ENCODE data around the gene KRT6C.

KRT6C gene

GRCh38 chr12:52477651-52478050 is 4.0 kb upstream of the KRT6C start:
- TF ChIP-seq USF1 (IDR thresholded peaks at IDR 0.05) (no peak), MAX (IDR thresholded peaks at IDR 0.05) (no peak), TEAD4 (IDR thresholded peaks at IDR 0.05) (no peak), EP300 (IDR thresholded peaks at IDR 0.05; ENCODE audit: borderline replicate concordance) (no peak), FOXM1 (IDR thresholded peaks at IDR 0.05; ENCODE audit: borderline replicate concordance, low read depth) (no peak), ZBTB7A (IDR thresholded peaks at IDR 0.05; ENCODE audit: low read depth) (no peak), YY1 (IDR thresholded peaks at IDR 0.05; ENCODE audit: low read depth) (no peak), TCF12 (IDR thresholded peaks at IDR 0.05; ENCODE audit: low read depth) (no peak), EGR1 (IDR thresholded peaks at IDR 0.05) (no peak), NFIC (IDR thresholded peaks at IDR 0.05) (no peak), CEBPB (IDR thresholded peaks at IDR 0.05) (no peak), REST (IDR thresholded peaks at IDR 0.05; ENCODE audit: low read depth) (no peak), RAD21 (IDR thresholded peaks at IDR 0.05; ENCODE audit: low read depth) (no peak)

- no peak for TF ChIP-seq USF1 (IDR thresholded peaks at IDR 0.05)
- TF ChIP-seq EGR1 (IDR thresholded peaks at IDR 0.05), result no peak
- no peak for TF ChIP-seq ZBTB7A (IDR thresholded peaks at IDR 0.05; ENCODE audit: low read depth)
- TF ChIP-seq CREB1 (IDR thresholded peaks at IDR 0.05; ENCODE audit: low read depth), result no peak
- no peak for TF ChIP-seq FOXM1 (IDR thresholded peaks at IDR 0.05; ENCODE audit: borderline replicate concordance, low read depth)
- TF ChIP-seq MAX (IDR thresholded peaks at IDR 0.05), result no peak
- TF ChIP-seq TCF12 (IDR thresholded peaks at IDR 0.05; ENCODE audit: low read depth), result no peak
- no peak for TF ChIP-seq NFIC (IDR thresholded peaks at IDR 0.05)
- TF ChIP-seq TAF1 (IDR thresholded peaks at IDR 0.05; ENCODE audit: low read depth), result no peak
- no peak for TF ChIP-seq RAD21 (IDR thresholded peaks at IDR 0.05; ENCODE audit: low read depth)
- no peak for TF ChIP-seq TEAD4 (IDR thresholded peaks at IDR 0.05)
- TF ChIP-seq EP300 (IDR thresholded peaks at IDR 0.05; ENCODE audit: borderline replicate concordance), result no peak
- TF ChIP-seq REST (IDR thresholded peaks at IDR 0.05; ENCODE audit: low read depth), result no peak
- TF ChIP-seq YY1 (IDR thresholded peaks at IDR 0.05; ENCODE audit: low read depth), result no peak
Measured at GRCh38 chr12:52474212-52474611, 607 bp upstream of the KRT6C start.

GRCh38 chr12:52469853-52470252 is 3.8 kb downstream of the KRT6C start:
- no peak for TF ChIP-seq TCF12 (IDR thresholded peaks at IDR 0.05; ENCODE audit: low read depth)
- TF ChIP-seq EP300 (IDR thresholded peaks at IDR 0.05; ENCODE audit: borderline replicate concordance), result no peak
- no peak for TF ChIP-seq CEBPB (IDR thresholded peaks at IDR 0.05)
- TF ChIP-seq YY1 (IDR thresholded peaks at IDR 0.05; ENCODE audit: low read depth), result no peak
- no peak for TF ChIP-seq EGR1 (IDR thresholded peaks at IDR 0.05)
- no peak for TF ChIP-seq REST (IDR thresholded peaks at IDR 0.05; ENCODE audit: low read depth)
- no peak for TF ChIP-seq NFIC (IDR thresholded peaks at IDR 0.05)
- TF ChIP-seq TEAD4 (IDR thresholded peaks at IDR 0.05), result no peak

GRCh38 chr12:52464897-52465296 is 8.7 kb downstream of the KRT6C start:
- TF ChIP-seq FOXM1 (IDR thresholded peaks at IDR 0.05; ENCODE audit: borderline replicate concordance, low read depth), result no peak
- no peak for TF ChIP-seq RAD21 (IDR thresholded peaks at IDR 0.05; ENCODE audit: low read depth)
- TF ChIP-seq EP300 (IDR thresholded peaks at IDR 0.05; ENCODE audit: borderline replicate concordance), result no peak
- no peak for TF ChIP-seq NFIC (IDR thresholded peaks at IDR 0.05)
- no peak for TF ChIP-seq ZBTB7A (IDR thresholded peaks at IDR 0.05; ENCODE audit: low read depth)
- no peak for TF ChIP-seq YY1 (IDR thresholded peaks at IDR 0.05; ENCODE audit: low read depth)
- no peak for TF ChIP-seq REST (IDR thresholded peaks at IDR 0.05; ENCODE audit: low read depth)
